GM18505 (cell line): Measurements from ENCODE around the gene EXOSC1.
"Not testable (repeated sequence)": the region's sequence is repeated elsewhere in the genome, so short reads cannot be mapped to it uniquely, and the experiment has no call there.

Experiments
- ATAC-seq: cut with Tn5 transposase; IDR thresholded peaks from one replicate; pipeline ENCODE4 v1.9.1; 2021; ENCODE audit not compliant: unreplicated experiment
- POLR2A ChIP-seq: IDR thresholded peaks from 4 replicates; pipeline ENCODE4 v1.6.1; 2011; ENCODE audit warnings: borderline replicate concordance; ENCODE audit not compliant: insufficient read depth, insufficient read length; ENCODE audit errors: extremely low read depth

EXOSC1 gene

GRCh38 chr10:97444212-97444611 lies 1.6 kb downstream of the EXOSC1 start:
- TF ChIP-seq POLR2A = no peak
- no peak for ATAC-seq

GRCh38 chr10:97442277-97442676 lies 3.5 kb downstream of the EXOSC1 start:
- TF ChIP-seq POLR2A = no peak
- ATAC-seq = no peak

- no peak for TF ChIP-seq POLR2A
- ATAC-seq = no peak
Measured at GRCh38 chr10:97435211-97435610, 10.6 kb downstream of the EXOSC1 start.

GRCh38 chr10:97434557-97434956 lies 11.2 kb downstream of the EXOSC1 start:
- ATAC-seq = no peak
- TF ChIP-seq POLR2A = no peak

- ATAC-seq = no peak
- no peak for TF ChIP-seq POLR2A
Measured at GRCh38 chr10:97434055-97434454, 11.8 kb downstream of the EXOSC1 start.

- ATAC-seq = no peak
- TF ChIP-seq POLR2A = peak; percentile 17
Measured at GRCh38 chr10:97428572-97428981, 17.2 kb downstream of the EXOSC1 start.

- ATAC-seq = no peak
- TF ChIP-seq POLR2A = no peak
Measured at GRCh38 chr10:97427571-97428179, 18.1 kb downstream of the EXOSC1 start.

GRCh38 chr10:97426776-97427570 lies 18.8 kb downstream of the EXOSC1 start:
- no peak for ATAC-seq

GRCh38 chr10:97425964-97426775 lies 19.6 kb downstream of the EXOSC1 start, which contains the start of gene PGAM1:
TSS of gene PGAM1 (plus strand) at chr10:97426191. CDS start at chr10:97426308, 117 bp downstream.
- peak; percentile 74 for TF ChIP-seq POLR2A
- peak; percentile 79 for ATAC-seq

More at GRCh38 chr10:97426776-97427570, 18.8 kb downstream of the EXOSC1 start:
- TF ChIP-seq POLR2A = no peak

GRCh38 chr10:97423757-97424098 lies 22.1 kb downstream of the EXOSC1 start:
- not testable (repeated sequence) for ATAC-seq

GRCh38 chr10:97416565-97416964 lies 29.2 kb downstream of the EXOSC1 start:
- no peak for ATAC-seq
- TF ChIP-seq POLR2A = no peak

- no peak for ATAC-seq
- TF ChIP-seq POLR2A = no peak
Measured at GRCh38 chr10:97412891-97413304, 32.9 kb downstream of the EXOSC1 start.

- ATAC-seq = no peak
- no peak for TF ChIP-seq POLR2A
Measured at GRCh38 chr10:97411406-97411805, 34.4 kb downstream of the EXOSC1 start.

GRCh38 chr10:97408496-97408992 lies 37.3 kb downstream of the EXOSC1 start:
- TF ChIP-seq POLR2A = no peak
- ATAC-seq = no peak

GRCh38 chr10:97407952-97408248 lies 37.9 kb downstream of the EXOSC1 start:
- TF ChIP-seq POLR2A = no peak
- ATAC-seq = no peak
